ENCODE measurements around the gene TROAP.
A peak's percentile ranks its signal among the peaks of the same experiment; 100 is the strongest.

DNA sequence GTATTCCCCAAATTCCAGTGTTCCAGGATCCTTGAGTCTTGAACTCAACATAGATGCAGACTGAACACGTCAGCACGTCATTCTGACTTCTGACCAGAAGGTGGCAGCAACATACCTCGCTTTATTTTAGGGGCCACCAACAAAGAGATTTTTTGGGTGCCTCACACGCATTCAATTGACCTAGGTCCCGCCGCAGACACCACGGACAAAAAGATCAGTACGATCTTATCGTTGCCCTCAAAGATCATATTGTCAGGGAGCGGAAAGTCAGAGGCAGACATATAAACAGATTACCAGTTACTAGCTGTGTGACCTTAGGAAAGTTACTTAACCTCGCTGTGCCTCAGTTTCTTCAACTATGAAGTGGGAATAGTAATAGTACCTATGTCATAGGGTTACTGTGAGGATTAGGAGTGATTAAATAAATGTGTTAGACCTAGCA lies 34.6 kb upstream of the TROAP start:
- TF ChIP-seq, protein P1, sequence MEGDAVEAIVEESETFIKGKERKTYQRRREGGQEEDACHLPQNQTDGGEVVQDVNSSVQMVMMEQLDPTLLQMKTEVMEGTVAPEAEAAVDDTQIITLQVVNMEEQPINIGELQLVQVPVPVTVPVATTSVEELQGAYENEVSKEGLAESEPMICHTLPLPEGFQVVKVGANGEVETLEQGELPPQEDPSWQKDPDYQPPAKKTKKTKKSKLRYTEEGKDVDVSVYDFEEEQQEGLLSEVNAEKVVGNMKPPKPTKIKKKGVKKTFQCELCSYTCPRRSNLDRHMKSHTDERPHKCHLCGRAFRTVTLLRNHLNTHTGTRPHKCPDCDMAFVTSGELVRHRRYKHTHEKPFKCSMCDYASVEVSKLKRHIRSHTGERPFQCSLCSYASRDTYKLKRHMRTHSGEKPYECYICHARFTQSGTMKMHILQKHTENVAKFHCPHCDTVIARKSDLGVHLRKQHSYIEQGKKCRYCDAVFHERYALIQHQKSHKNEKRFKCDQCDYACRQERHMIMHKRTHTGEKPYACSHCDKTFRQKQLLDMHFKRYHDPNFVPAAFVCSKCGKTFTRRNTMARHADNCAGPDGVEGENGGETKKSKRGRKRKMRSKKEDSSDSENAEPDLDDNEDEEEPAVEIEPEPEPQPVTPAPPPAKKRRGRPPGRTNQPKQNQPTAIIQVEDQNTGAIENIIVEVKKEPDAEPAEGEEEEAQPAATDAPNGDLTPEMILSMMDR (IDR thresholded peaks at IDR 0.05): peak; percentile 88
- TF ChIP-seq EZH2phosphoT487 (IDR thresholded peaks at IDR 0.05) (no peak), EZH2 (IDR thresholded peaks at IDR 0.05) (no peak)

Measured in neural progenitor cell (in vitro differentiated cells).